AG04449 (cell line): ENCODE data around the gene SEPHS1.
A peak's percentile ranks its signal among the peaks of the same experiment; 100 is the strongest.
"Not testable (repeated sequence)": the region's sequence is repeated elsewhere in the genome, so short reads cannot be mapped to it uniquely, and the experiment has no call there.

Experiments
- CTCF ChIA-PET: fragments of 350-600 bp; formaldehyde crosslinking; extraction: SDS; loops from one replicate; lab custom pipeline; 2021; ENCODE audit warnings: antibody characterized with exemption; lab: Yijun Ruan, JAX
- POLR2A ChIA-PET: fragments of 400-600, 350-600 bp; formaldehyde crosslinking; extraction: SDS; loops from one replicate; lab custom pipeline; 2020; ENCODE audit warnings: antibody characterized with exemption, inconsistent platforms; lab: Yijun Ruan, JAX
- DNase-seq: peaks from one replicate; pipeline ENCODE4 v3.0.0-alpha.2; 2010; ENCODE audit warnings: low read depth, low spot score
- H3K4me3 ChIP-seq: 2 replicates; pipeline ENCODE4 v1.5.1; 2011; ENCODE audit warnings: low read depth, mild to moderate bottlenecking, control low read depth, low read length
- CTCF ChIP-seq: IDR thresholded peaks from one replicate; pipeline ENCODE4 v1.5.1; 2011; ENCODE audit warnings: mild to moderate bottlenecking, moderate library complexity, low read length, control low read depth, inconsistent platforms; ENCODE audit not compliant: insufficient read depth; ENCODE audit errors: missing control alignments

Gene SEPHS1

GRCh38 chr10:13390604-13391522, 42.8 kb upstream of the SEPHS1 start:
- no peak for TF ChIP-seq CTCF
- H3K4me3 ChIP-seq: no peak overlapping the region
- POLR2A ChIA-PET: no interaction called here
- no peak for DNase-seq
- CTCF ChIA-PET: no interaction called here

DNA sequence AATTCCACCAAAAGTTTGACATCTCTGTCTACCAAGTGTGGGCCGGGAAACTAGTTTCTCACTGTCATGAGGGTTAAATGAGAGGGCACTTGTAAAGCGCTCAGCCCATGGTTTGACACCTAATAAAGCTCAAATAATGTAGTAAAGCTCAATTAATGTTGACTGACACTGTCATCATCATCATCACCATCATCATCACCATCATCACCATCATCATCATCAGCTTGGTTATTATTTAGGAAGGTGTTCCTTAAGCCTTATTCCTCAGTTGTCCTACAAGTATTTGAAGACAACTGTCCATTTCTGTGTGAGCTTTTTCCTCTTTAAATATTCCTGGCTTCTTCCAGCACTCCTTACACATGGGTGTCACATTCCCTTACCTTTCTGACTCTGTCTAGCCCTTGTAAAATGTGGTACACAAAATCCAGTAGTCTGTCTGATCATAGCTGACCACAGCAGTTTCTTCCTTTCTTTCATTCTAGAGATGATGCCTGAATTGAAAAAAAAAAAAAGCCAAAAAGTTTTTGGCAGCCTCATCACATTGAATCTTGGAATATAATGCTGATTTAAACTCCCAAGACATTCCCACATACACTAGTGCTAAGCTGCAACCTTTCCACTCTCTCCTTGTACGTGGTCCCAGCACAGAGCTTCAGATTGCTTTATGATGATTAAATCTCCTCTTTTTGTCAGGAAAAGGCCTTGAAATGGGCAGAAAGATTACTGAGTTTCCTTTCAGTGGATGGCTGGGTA, 40.6 kb upstream of the SEPHS1 start:
- no peak for TF ChIP-seq CTCF
- H3K4me3 ChIP-seq: no peak overlapping the region
- DNase-seq: no peak
- ChIA-PET CTCF (interaction anchor here (8.1 kb wide), 1 partner anchor 15 kb away, joined by 64 read pairs; no protein-coding TSS in a partner anchor), POLR2A (no interaction called here)

DNA sequence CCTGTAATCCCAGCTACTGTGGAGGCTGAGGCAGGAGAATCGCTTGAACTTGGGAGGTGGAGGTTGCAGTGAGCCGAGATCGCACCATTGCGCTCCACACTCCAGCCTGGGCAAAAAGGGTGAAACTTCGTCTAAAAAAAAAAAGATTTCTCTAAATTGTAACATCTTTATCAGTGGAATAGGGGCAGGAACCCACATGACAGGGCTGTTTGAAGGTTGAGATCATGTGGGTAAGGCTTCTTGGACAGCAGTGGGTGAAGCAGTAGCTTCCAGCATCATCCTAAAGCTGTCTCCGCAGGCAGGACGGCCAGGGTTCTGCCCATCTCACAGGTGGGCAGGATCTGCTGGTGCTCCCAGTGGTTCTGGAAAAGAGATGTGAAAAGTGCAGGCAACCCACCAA, 37.9 kb upstream of the SEPHS1 start:
- TF ChIP-seq CTCF: no peak
- no peak overlapping the region for H3K4me3 ChIP-seq
- ChIA-PET POLR2A (no interaction called here), CTCF (interaction anchor here (8.1 kb wide), 1 partner anchor 12 kb away, joined by 64 read pairs; no protein-coding TSS in a partner anchor)
- no peak for DNase-seq

- peak overlapping the region; percentile 15; the same call in 1 of the 2 replicates for H3K4me3 ChIP-seq
- no peak for DNase-seq
- CTCF ChIA-PET: interaction anchor here (1.7 to 8.1 kb wide), 2 partner anchors 10 to 57 kb away, joined by 11 to 64 read pairs; no protein-coding TSS in a partner anchor
- POLR2A ChIA-PET: no interaction called here
- TF ChIP-seq CTCF: no peak
These were observed 35.3 kb upstream of the SEPHS1 start for GRCh38 chr10:13383399-13383761.

DNA sequence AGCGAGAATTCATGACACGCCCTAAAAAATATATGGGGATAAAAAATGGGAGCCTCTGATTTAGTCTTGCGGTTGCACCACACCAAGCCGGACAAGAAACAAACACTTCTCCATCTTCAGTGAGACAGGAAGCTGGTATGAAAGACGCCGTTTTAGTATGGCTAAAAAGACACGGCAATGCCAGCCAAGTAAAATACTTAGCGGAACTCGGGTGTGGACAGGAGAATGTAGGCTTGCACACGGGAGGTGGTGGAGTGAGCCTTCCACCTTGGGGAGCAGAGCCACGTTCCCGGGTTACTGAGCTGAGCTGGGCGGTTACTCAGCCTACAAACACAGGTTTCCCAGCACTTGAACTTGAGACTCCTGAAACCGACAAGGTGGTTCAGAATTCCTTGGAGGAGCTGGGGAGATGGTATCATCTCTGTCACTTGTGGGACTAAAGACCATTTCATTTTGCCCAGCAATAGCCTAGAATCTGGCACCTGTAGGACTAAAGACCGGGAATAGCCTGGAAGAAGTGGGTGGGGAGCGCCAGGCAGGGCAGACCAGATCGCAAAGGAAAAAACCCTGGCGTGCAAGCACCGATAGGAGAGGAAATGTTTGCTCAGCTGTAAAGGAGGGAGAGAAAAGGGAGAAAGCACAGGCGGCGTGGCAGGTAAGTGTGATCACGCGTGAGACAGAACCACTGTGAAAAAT, 34.8 kb upstream of the SEPHS1 start:
- CTCF ChIA-PET: interaction anchor here (1.7 to 8.1 kb wide), 2 partner anchors 9 to 57 kb away, joined by 11 to 64 read pairs; no protein-coding TSS in a partner anchor
- DNase-seq: no peak
- H3K4me3 ChIP-seq: peak overlapping the region; percentile 15; the same call in 1 of the 2 replicates
- no peak for TF ChIP-seq CTCF
- POLR2A ChIA-PET: no interaction called here

- DNase-seq, H3K4me3 ChIP-seq, CTCF ChIA-PET, POLR2A ChIA-PET: not testable (repeated sequence)
These were observed 31.0 kb upstream of the SEPHS1 start for GRCh38 chr10:13379061-13379460.
